Hair follicle dermal papilla cell (primary cell): ENCODE measurements around the gene MREG. TPM values are rescaled to one million over a fixed set of nuclear protein-coding genes. Genes with fewer than 3 reads are reported as not detected.

Experiments used
- total RNA-seq: library from RNA; depleted of rRNA; stranded (reverse); fragments of >200 nt; gene quantifications from 2 replicates; pipeline ENCODE4 v1.2.3, GENCODE V29; 2012

Gene MREG
- total RNA-seq: 7.5 and 10.1 TPM in 2 replicates

GRCh38 chr2:216013080-216013909 is at the start of gene MREG:
Gene MREG (minus strand): TSS chr2:216013551. CDS start chr2:216013327, 224 bp downstream.

Other genes with a start within 250 kb of the MREG start
- 6.2 and 11.0 TPM in 2 replicates for gene PECR, start 68.3 kb upstream of the MREG start, total RNA-seq
- gene TMEM169, start 68.4 kb upstream of the MREG start, total RNA-seq: 0.97 and 1.8 TPM in 2 replicates
- 189 and 191 TPM in 2 replicates for gene XRCC5, start 95.8 kb upstream of the MREG start, total RNA-seq